ENCODE measurements around the gene AFAP1. TPM values are rescaled to one million over a fixed set of nuclear protein-coding genes. Genes with fewer than 3 reads are reported as not detected.
A peak's percentile ranks its signal among the peaks of the same experiment; 100 is the strongest.

The AFAP1 gene
- total and polyA plus RNA-seq, 2 of the 4 experiments (the other 2 are of a cell fraction) = 48.2 to 80.9 TPM

DNA sequence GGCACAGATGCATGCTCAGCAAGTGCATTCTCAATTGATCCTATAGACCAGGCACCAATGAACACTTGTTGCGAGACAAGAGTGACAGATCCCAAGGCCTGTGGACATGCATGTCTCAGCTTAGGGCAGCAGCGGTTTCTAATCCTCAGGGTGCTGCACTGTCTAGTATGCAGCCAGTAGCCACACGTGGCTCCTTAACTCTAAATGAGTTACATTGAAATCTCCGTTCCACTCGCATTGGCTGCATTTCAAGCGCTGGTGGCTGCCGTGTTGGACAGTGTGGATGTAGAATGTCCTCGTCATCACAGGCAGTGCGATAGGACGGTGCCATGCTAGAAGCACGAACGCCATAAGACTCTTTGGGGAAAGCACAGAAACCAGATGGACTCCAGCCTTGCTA lies 24.0 kb upstream of the AFAP1 start:
- no peak overlapping the region for H4K8ac ChIP-seq (ENCODE audit: low read depth in 2 of 2, low read length in 2 of 2)
- dilution Hi-C loops (cut with HindIII; ENCODE audit: low sequenced_read_pairs, unreplicated experiment) (no loop called here), intact Hi-C loops (cut with micrococcal nuclease) (no loop called here), in situ Hi-C loops (cut with MboI; ENCODE audit: low sequenced_read_pairs) (no loop called here)
- H4K20me1 ChIP-seq (ENCODE audit: insufficient read depth, low read length) = no peaks in the 10 kb centered on the region; the same call in 1 of the 2 replicates
- peaks cover 21% of the 10 kb centered on the region for H3K4me1 ChIP-seq (ENCODE audit: control insufficient read depth, insufficient read depth, low read length)
- POLR2A ChIA-PET (ENCODE audit: unreplicated experiment) = no interaction called here
- DNase-seq = no peak
- H3K4me3 ChIP-seq (ENCODE audit: insufficient read depth, low read depth, low read length) = no peak overlapping the region
- no peak overlapping the region for H3K14ac ChIP-seq (replicated peaks; ENCODE audit: low read depth, low read length)
- no peak overlapping the region for H2AK9ac ChIP-seq (replicated peaks; ENCODE audit: low read depth, low read length, poor library complexity)
- H3K9me3 ChIP-seq (ENCODE audit: control insufficient read depth, insufficient read depth, low read length) = no peaks in the 10 kb centered on the region
- no peak overlapping the region for H3K23ac ChIP-seq (ENCODE audit: low read depth, low read length)
- 0 out of 2 replicates have a peak overlapping the region, but pooled peaks have one; percentile 50 for H2BK120ac ChIP-seq (ENCODE audit: low read depth, low read length)
- WGBS, 2 experiments (ENCODE audit: extremely low coverage in 2 of 2, insufficient read length in 1 of 2) = 100% methylated on average over 10 of the region's 12 CpGs; no CpG with 5 or more reads in 1 of the 2 experiments
- no peak overlapping the region for H3K4ac ChIP-seq (ENCODE audit: low read depth, low read length)
- no peak overlapping the region for H2AFZ ChIP-seq (replicated peaks; ENCODE audit: low read length, poor library complexity)
- H3K9me1 ChIP-seq (ENCODE audit: insufficient read depth, low read length) = peaks cover 18% of the 10 kb centered on the region
- H3K27ac ChIP-seq (ENCODE audit: insufficient read depth, low read length) = no peak overlapping the region
- H3K18ac ChIP-seq (ENCODE audit: low read depth, low read length) = no peak overlapping the region
- peak overlapping the region; percentile 90; the same call in 1 of the 3 replicates for H2BK15ac ChIP-seq (ENCODE audit: low read depth, low read length)
- no peak overlapping the region for H4K91ac ChIP-seq (ENCODE audit: insufficient read depth, low read depth, low read length)
- no peak overlapping the region for H3K9ac ChIP-seq (ENCODE audit: low read depth, low read length)
- H2BK5ac ChIP-seq (ENCODE audit: low read depth, low read length, poor library complexity, severe bottlenecking) = no peak overlapping the region
- H2BK20ac ChIP-seq (ENCODE audit: low read depth, low read length) = no peak overlapping the region; the same call in 1 of the 2 replicates
- no peak overlapping the region for H3K4me2 ChIP-seq (ENCODE audit: low read depth, low read length)
- H3K36me3 ChIP-seq (ENCODE audit: control insufficient read depth, insufficient read depth, low read length) = no peaks in the 10 kb centered on the region
- no peak for ATAC-seq (ENCODE audit: low read depth)
- peaks cover 2% of the 10 kb centered on the region; the same call in 1 of the 2 replicates for H3K27me3 ChIP-seq (ENCODE audit: control insufficient read depth, insufficient read depth, low read length)
- peak overlapping the region; percentile 54 for H2AK5ac ChIP-seq (ENCODE audit: low read depth, low read length)
- no peak overlapping the region for H4K5ac ChIP-seq (ENCODE audit: low read depth, low read length)
- no TSS peak for BruUV-seq (replicated peaks)
- TF ChIP-seq, protein P1, sequence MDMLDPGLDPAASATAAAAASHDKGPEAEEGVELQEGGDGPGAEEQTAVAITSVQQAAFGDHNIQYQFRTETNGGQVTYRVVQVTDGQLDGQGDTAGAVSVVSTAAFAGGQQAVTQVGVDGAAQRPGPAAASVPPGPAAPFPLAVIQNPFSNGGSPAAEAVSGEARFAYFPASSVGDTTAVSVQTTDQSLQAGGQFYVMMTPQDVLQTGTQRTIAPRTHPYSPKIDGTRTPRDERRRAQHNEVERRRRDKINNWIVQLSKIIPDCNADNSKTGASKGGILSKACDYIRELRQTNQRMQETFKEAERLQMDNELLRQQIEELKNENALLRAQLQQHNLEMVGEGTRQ (IDR thresholded peaks at IDR 0.05; ENCODE audit: low read depth, low read length) = no peak
- TF ChIP-seq, protein P2, sequence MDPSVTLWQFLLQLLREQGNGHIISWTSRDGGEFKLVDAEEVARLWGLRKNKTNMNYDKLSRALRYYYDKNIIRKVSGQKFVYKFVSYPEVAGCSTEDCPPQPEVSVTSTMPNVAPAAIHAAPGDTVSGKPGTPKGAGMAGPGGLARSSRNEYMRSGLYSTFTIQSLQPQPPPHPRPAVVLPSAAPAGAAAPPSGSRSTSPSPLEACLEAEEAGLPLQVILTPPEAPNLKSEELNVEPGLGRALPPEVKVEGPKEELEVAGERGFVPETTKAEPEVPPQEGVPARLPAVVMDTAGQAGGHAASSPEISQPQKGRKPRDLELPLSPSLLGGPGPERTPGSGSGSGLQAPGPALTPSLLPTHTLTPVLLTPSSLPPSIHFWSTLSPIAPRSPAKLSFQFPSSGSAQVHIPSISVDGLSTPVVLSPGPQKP (IDR thresholded peaks at IDR 0.05; ENCODE audit: borderline replicate concordance, low read depth, low read length) = no peak
- TF ChIP-seq POLR2A (IDR thresholded peaks at IDR 0.05; ENCODE audit: low read depth, low read length) (no peak), FOS (IDR thresholded peaks at IDR 0.05; ENCODE audit: low read depth, low read length) (no peak), MXI1 (IDR thresholded peaks at IDR 0.05; ENCODE audit: borderline replicate concordance, low read depth, low read length) (no peak), CEBPB (IDR thresholded peaks at IDR 0.05; ENCODE audit: low read depth, low read length) (no peak), NFE2L2 (IDR thresholded peaks at IDR 0.05; ENCODE audit: low read depth, low read length) (no peak), RFX5 (IDR thresholded peaks at IDR 0.05; ENCODE audit: low read depth, low read length) (no peak), CTCF (conservative IDR thresholded peaks at IDR 0.05; ENCODE audit: low read depth, low read length) (no peak), RCOR1 (IDR thresholded peaks at IDR 0.05; ENCODE audit: insufficient replicate concordance, low read length) (no peak), RAD21 (IDR thresholded peaks at IDR 0.05; ENCODE audit: low read length) (no peak), MAFK (IDR thresholded peaks at IDR 0.05; ENCODE audit: low read depth, low read length) (no peak), BHLHE40 (IDR thresholded peaks at IDR 0.05; ENCODE audit: low read depth, low read length) (no peak), CHD1 (IDR thresholded peaks at IDR 0.05; ENCODE audit: low read depth, low read length) (no peak), MAZ (IDR thresholded peaks at IDR 0.05; ENCODE audit: borderline replicate concordance, low read depth, low read length) (no peak), SMC3 (IDR thresholded peaks at IDR 0.05; ENCODE audit: low read depth, low read length) (no peak)
- CTCF ChIA-PET = no interaction called here
- H3K79me1 ChIP-seq (ENCODE audit: low read depth in 1 of 2, low read length in 2 of 2) = peaks cover 0 to 8% of the 10 kb centered on the region in 2 experiments; a peak in 2 of 4 replicates
- no peak overlapping the region for H3K56ac ChIP-seq (ENCODE audit: extremely low read depth, insufficient read depth, low read length)

Data from IMR-90 (cell line).